Adipocyte (in vitro differentiated cells): ENCODE data around the gene SLC25A15.

Experiments
- DNase-seq: peaks from one replicate; pipeline ENCODE4 v3.0.0-alpha.2; 2015; ENCODE audit warnings: low read depth
- H3K27me3 ChIP-seq: replicated peaks from 2 replicates; pipeline ENCODE4 v1.7.0; 2013; ENCODE audit warnings: mild to moderate bottlenecking, low read length, moderate library complexity; ENCODE audit not compliant: control insufficient read depth, insufficient read depth
- H3K36me3 ChIP-seq: 2 replicates; pipeline ENCODE4 v1.7.0; 2013; ENCODE audit warnings: low read length, mild to moderate bottlenecking, moderate library complexity; ENCODE audit not compliant: control insufficient read depth, insufficient read depth, severe bottlenecking
- H3K4me1 ChIP-seq: 2 replicates; pipeline ENCODE4 v1.7.0; 2013; ENCODE audit warnings: mild to moderate bottlenecking, low read length, moderate library complexity; ENCODE audit not compliant: control insufficient read depth, insufficient read depth
- H3K4me3 ChIP-seq: 2 replicates; pipeline ENCODE4 v1.7.0; 2013; ENCODE audit warnings: mild to moderate bottlenecking, low read length, moderate library complexity
- H3K9ac ChIP-seq: 2 replicates; pipeline ENCODE4 v1.7.0; 2013; ENCODE audit warnings: mild to moderate bottlenecking, low read length, moderate library complexity
- H3K9me3 ChIP-seq: 2 replicates; pipeline ENCODE4 v1.7.0; 2013; ENCODE audit warnings: mild to moderate bottlenecking, low read length, moderate library complexity; ENCODE audit not compliant: control insufficient read depth

The SLC25A15 gene

GRCh38 chr13:40789275-40790153 is at the start of gene SLC25A15:
Gene SLC25A15, plus strand, starts transcription at chr13:40789611. Its CDS starts 3,616 bp downstream, at chr13:40793227.
- Histone ChIP-seq H3K4me3 (peak within 1 kb of the TSS; percentile 85), H3K36me3 (peaks cover 3% of the 10 kb centered on the region), H3K4me1 (peaks cover 17% of the 10 kb centered on the region), H3K9me3 (no peaks in the 10 kb centered on the region), H3K27me3 (no peaks in the 10 kb centered on the region), H3K9ac (peak within 1 kb of the TSS; percentile 91)
- DNase-seq: peak; percentile 86

- Histone ChIP-seq H3K4me1 (no peaks in the 10 kb centered on the region), H3K9me3 (no peaks in the 10 kb centered on the region), H3K27me3 (no peaks in the 10 kb centered on the region), H3K36me3 (peaks cover 46% of the 10 kb centered on the region), H3K9ac (no peak overlapping the region), H3K4me3 (no peak overlapping the region)
- DNase-seq: no peak
These were observed 40.1 kb upstream of the SLC25A15 start for GRCh38 chr13:40749327-40749726.

GRCh38 chr13:40755082-40755700 is 34.2 kb upstream of the SLC25A15 start:
- Histone ChIP-seq H3K4me3 (no peak overlapping the region), H3K4me1 (no peaks in the 10 kb centered on the region), H3K9ac (no peak overlapping the region), H3K36me3 (peaks cover 62% of the 10 kb centered on the region), H3K9me3 (no peaks in the 10 kb centered on the region), H3K27me3 (no peaks in the 10 kb centered on the region)
- DNase-seq: no peak

GRCh38 chr13:40756042-40756441 is 33.4 kb upstream of the SLC25A15 start:
- Histone ChIP-seq H3K9ac (no peak overlapping the region), H3K36me3 (peaks cover 59% of the 10 kb centered on the region), H3K9me3 (no peaks in the 10 kb centered on the region), H3K27me3 (no peaks in the 10 kb centered on the region), H3K4me1 (no peaks in the 10 kb centered on the region), H3K4me3 (no peak overlapping the region)
- no peak for DNase-seq

GRCh38 chr13:40758811-40759210 is 30.6 kb upstream of the SLC25A15 start:
- Histone ChIP-seq H3K4me3 (no peak overlapping the region), H3K27me3 (no peaks in the 10 kb centered on the region), H3K9ac (no peak overlapping the region), H3K36me3 (peaks cover 36% of the 10 kb centered on the region), H3K9me3 (no peaks in the 10 kb centered on the region), H3K4me1 (no peaks in the 10 kb centered on the region)
- no peak for DNase-seq

- DNase-seq: peak; percentile 13
- H3K9me3 ChIP-seq: no peaks in the 10 kb centered on the region
- peaks cover 4% of the 10 kb centered on the region for H3K4me1 ChIP-seq
- H3K36me3 ChIP-seq: peaks cover 25% of the 10 kb centered on the region
- no peaks in the 10 kb centered on the region for H3K27me3 ChIP-seq
- H3K9ac ChIP-seq: no peak overlapping the region
- H3K4me3 ChIP-seq: no peak overlapping the region
These were observed 26.6 kb upstream of the SLC25A15 start for GRCh38 chr13:40762849-40763248.

GRCh38 chr13:40764587-40765403 is 24.6 kb upstream of the SLC25A15 start:
- Histone ChIP-seq H3K27me3 (no peaks in the 10 kb centered on the region), H3K36me3 (peaks cover 15% of the 10 kb centered on the region), H3K4me3 (no peak overlapping the region), H3K4me1 (peaks cover 7% of the 10 kb centered on the region), H3K9ac (no peak overlapping the region), H3K9me3 (no peaks in the 10 kb centered on the region)
- DNase-seq: no peak

GRCh38 chr13:40765602-40766001 is 23.8 kb upstream of the SLC25A15 start:
- Histone ChIP-seq H3K4me1 (peaks cover 13% of the 10 kb centered on the region), H3K36me3 (peaks cover 11% of the 10 kb centered on the region), H3K9me3 (no peaks in the 10 kb centered on the region), H3K4me3 (no peak overlapping the region), H3K9ac (no peak overlapping the region), H3K27me3 (no peaks in the 10 kb centered on the region)
- DNase-seq: no peak

- no peak for DNase-seq
- Histone ChIP-seq H3K36me3 (peaks cover 7% of the 10 kb centered on the region), H3K4me1 (peaks cover 9% of the 10 kb centered on the region), H3K9me3 (no peaks in the 10 kb centered on the region), H3K27me3 (no peaks in the 10 kb centered on the region), H3K9ac (peak overlapping the region; percentile 90), H3K4me3 (peak overlapping the region; percentile 89)
These were observed 19.4 kb upstream of the SLC25A15 start for GRCh38 chr13:40769970-40770369.

GRCh38 chr13:40770609-40770933 is 18.8 kb upstream of the SLC25A15 start:
- H3K27me3 ChIP-seq: no peaks in the 10 kb centered on the region
- no peaks in the 10 kb centered on the region for H3K9me3 ChIP-seq
- peak overlapping the region; percentile 90 for H3K9ac ChIP-seq
- H3K4me3 ChIP-seq: peak overlapping the region; percentile 89
- peaks cover 9% of the 10 kb centered on the region for H3K4me1 ChIP-seq
- peaks cover 6% of the 10 kb centered on the region for H3K36me3 ChIP-seq
- DNase-seq: no peak
